Measurements from ENCODE around the gene MYO1D.

MYO1D gene

GRCh38 chr17:32477220-32477619, 399.7 kb downstream of the MYO1D start:
- DNase-seq (ENCODE audit: low spot score): no peak
- in situ Hi-C loops (cut with MboI; ENCODE audit: low pct_unique_long_range_greater_than_20kb, low sequenced_read_pairs, unreplicated experiment): loop anchor here (10.0 to 25.0 kb wide), 2 partner anchors 135 to 278 kb away; no protein-coding TSS in a partner anchor
- no peak for TF ChIP-seq CTCF (IDR thresholded peaks at IDR 0.05; ENCODE audit: extremely low read depth, insufficient read depth, missing control alignments)

GRCh38 chr17:32475258-32475657, 401.7 kb downstream of the MYO1D start:
- DNase-seq (ENCODE audit: low spot score): no peak
- in situ Hi-C loops (cut with MboI; ENCODE audit: low pct_unique_long_range_greater_than_20kb, low sequenced_read_pairs, unreplicated experiment): loop anchor here (10.0 to 25.0 kb wide), 2 partner anchors 137 to 280 kb away; no protein-coding TSS in a partner anchor
- TF ChIP-seq CTCF (IDR thresholded peaks at IDR 0.05; ENCODE audit: extremely low read depth, insufficient read depth, missing control alignments): no peak

- in situ Hi-C loops (cut with MboI; ENCODE audit: low pct_unique_long_range_greater_than_20kb, low sequenced_read_pairs, unreplicated experiment): loop anchor here (10.0 to 25.0 kb wide), 2 partner anchors 283 to 466 kb away; partner anchors contain the start of gene TMEM98
- DNase-seq (ENCODE audit: low spot score): no peak
- no peak for TF ChIP-seq CTCF (IDR thresholded peaks at IDR 0.05; ENCODE audit: extremely low read depth, insufficient read depth, missing control alignments)
These were observed 405.3 kb downstream of the MYO1D start for GRCh38 chr17:32471652-32472051.

GRCh38 chr17:32470405-32471167, 406.3 kb downstream of the MYO1D start:
- in situ Hi-C loops (cut with MboI; ENCODE audit: low pct_unique_long_range_greater_than_20kb, low sequenced_read_pairs, unreplicated experiment): loop anchor here (10.0 to 25.0 kb wide), 2 partner anchors 284 to 467 kb away; partner anchors contain the start of gene TMEM98
- no peak for TF ChIP-seq CTCF (IDR thresholded peaks at IDR 0.05; ENCODE audit: extremely low read depth, insufficient read depth, missing control alignments)

GRCh38 chr17:32467949-32468348, 409.0 kb downstream of the MYO1D start:
- in situ Hi-C loops (cut with MboI; ENCODE audit: low pct_unique_long_range_greater_than_20kb, low sequenced_read_pairs, unreplicated experiment): loop anchor here (25.0 kb wide), 1 partner anchor 469 kb away; the partner anchor contains the start of gene TMEM98
- no peak for DNase-seq (ENCODE audit: low spot score)
- TF ChIP-seq CTCF (IDR thresholded peaks at IDR 0.05; ENCODE audit: extremely low read depth, insufficient read depth, missing control alignments): no peak

More at GRCh38 chr17:32470405-32471167, 406.3 kb downstream of the MYO1D start:
- no peak for DNase-seq (ENCODE audit: low spot score)

GRCh38 chr17:32464374-32464773, 412.6 kb downstream of the MYO1D start:
- no peak for TF ChIP-seq CTCF (IDR thresholded peaks at IDR 0.05; ENCODE audit: extremely low read depth, insufficient read depth, missing control alignments)
- in situ Hi-C loops (cut with MboI; ENCODE audit: low pct_unique_long_range_greater_than_20kb, low sequenced_read_pairs, unreplicated experiment): loop anchor here (25.0 kb wide), 1 partner anchor 473 kb away; the partner anchor contains the start of gene TMEM98
- DNase-seq (ENCODE audit: low spot score): no peak

All from GM13977 (cell line).